HG02852 (cell line): ENCODE measurements around the gene STRIP1.

Experiments
- ATAC-seq: cut with Tn5 transposase; IDR thresholded peaks from one replicate; pipeline ENCODE4 v1.9.1; 2021; ENCODE audit warnings: mild to moderate bottlenecking, moderate library complexity; ENCODE audit not compliant: unreplicated experiment

STRIP1 gene

GRCh38 chr1:110049801-110050601, 15.6 kb downstream of the STRIP1 start:
- ATAC-seq = no peak

DNA sequence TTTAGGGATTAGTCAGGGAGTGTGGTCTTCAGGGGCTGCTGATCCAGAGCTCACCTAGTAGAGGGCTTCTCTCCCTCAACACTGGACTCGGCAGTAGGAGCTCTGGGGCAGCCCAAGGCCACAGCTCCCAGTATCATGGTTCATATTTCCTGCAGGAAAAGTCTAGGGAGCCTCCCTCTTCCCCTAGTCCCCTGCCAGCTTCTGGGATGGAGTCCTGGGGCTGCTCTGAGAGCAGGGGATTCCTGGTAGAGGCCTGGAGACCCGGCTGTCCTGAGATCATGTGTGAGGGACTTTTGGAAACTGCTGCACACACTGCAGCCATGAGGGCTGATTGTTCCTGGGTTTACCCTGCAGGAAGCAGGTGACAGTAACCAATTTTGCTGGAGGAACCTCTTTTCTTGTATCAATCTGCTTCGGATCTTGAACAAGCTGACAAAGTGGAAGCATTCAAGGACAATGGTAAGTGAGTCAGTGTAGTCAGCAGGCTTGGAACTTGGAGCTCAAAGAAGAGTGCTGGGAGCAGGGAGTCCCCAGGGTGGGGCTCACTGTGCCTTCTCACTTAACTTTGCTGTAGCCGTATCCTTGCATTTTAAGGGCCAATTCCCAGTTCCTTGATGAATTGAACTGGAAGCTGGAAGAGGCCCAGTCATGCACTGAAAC, 16.3 kb downstream of the STRIP1 start:
- ATAC-seq = no peak

- ATAC-seq = no peak
Observed at GRCh38 chr1:110051262-110051648, 16.8 kb downstream of the STRIP1 start.

GRCh38 chr1:110053552-110054428, 19.4 kb downstream of the STRIP1 start:
- no peak for ATAC-seq

- ATAC-seq = no peak
Observed at GRCh38 chr1:110055493-110056284, 21.3 kb downstream of the STRIP1 start.

DNA sequence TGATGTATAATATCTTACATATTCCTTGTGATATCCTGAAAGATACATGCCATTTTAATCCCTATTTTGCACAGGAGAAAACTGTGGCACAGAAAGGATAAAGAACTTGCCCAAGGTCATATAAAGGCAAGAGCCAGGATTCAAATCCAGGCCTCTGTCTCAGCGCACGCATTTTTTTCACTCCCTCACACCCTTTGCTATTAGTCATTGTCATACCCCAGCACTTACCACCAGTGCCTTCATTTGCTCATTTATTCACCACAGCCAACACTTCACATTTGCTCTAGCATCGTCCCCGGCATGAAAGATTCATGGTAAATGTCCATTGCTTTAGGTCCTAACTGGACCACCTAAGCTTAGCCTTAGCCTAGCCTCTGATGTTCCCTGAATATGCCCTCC, 21.9 kb downstream of the STRIP1 start:
- ATAC-seq = no peak

DNA sequence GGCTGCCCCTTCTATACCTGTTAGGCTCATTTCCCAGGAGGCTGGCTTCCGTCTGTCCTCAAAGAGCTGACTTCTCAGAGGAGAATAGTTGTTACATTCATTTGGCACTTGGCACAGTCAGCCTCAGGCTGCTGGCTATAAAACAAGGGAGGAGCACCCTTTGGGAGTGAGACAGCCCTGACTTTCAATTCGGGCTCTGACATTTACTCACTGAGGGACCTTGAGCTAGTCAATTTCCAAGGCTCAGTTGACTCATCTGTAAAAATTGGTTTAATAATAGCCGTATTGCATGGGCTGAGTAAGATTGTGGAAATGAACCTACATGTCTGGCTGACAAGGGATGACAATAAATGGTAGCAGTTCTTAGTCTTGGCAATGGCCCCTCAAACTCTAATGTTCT, 22.4 kb downstream of the STRIP1 start:
- no peak for ATAC-seq

DNA sequence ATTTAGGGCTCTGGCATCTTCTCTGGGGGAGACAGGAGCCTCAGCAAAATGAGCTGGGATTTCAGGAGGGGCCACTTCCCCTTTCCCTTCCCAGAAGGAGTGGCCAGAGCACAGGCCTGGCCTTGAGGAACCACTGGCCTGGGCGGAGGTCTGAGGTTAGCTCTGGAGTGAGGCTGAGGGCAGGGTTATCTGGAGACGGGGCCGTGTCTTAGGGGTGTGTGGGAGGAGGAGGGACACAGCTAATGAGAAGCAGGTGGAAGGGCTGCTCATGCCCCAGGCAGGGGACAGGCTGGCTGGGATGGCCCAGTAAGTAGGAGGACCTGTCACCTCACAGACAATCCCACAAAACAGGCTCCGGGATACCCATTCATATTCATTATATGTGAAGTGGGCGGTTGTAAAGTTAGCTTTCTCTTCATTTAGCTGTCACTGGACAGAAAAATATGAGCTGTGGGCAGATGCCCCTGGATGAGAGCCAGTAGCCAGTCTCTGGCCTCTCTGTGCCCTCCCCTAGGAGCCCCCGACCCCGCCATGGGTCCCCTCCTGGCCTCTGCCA, 23.6 kb downstream of the STRIP1 start:
- ATAC-seq = no peak

- no peak for ATAC-seq
Observed at GRCh38 chr1:110058591-110058990, 24.2 kb downstream of the STRIP1 start.

DNA sequence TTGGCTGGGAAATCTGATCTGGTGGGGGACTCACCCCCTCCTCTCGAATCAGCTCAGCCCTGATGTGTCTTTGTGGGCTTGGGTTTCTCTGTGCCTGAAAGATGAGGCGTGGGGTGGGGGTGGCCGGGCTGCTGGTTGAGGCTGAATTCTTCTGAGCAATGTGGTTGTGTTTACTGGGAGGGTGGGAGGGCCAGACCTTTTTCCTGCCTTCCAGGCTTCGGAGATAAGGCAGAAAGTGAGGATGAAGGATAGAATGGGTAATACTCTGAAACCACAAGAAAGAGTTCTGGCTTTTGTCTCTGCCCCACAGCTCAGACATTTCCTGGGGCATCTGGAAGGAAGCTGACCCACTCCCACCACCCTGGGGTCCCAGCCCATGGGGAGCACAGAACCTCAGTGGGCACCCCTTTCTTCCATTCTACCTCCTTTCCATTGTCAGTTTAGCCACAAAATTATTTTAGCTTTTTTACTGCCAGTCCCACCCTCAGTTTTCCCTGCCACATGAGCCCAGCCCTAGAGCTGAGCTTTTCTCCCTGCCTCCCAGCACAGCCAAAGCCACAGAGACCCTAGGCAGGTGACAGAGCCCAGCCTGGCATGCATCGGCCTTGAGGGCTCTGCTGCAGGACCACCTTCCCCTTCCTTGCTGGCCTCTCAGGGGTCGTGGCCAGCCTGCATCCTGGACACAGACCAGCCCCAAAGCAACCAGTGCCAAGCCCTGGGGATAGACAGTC, 24.9 kb downstream of the STRIP1 start:
- ATAC-seq = no peak

GRCh38 chr1:110060034-110060661, 25.7 kb downstream of the STRIP1 start:
- no peak for ATAC-seq

DNA sequence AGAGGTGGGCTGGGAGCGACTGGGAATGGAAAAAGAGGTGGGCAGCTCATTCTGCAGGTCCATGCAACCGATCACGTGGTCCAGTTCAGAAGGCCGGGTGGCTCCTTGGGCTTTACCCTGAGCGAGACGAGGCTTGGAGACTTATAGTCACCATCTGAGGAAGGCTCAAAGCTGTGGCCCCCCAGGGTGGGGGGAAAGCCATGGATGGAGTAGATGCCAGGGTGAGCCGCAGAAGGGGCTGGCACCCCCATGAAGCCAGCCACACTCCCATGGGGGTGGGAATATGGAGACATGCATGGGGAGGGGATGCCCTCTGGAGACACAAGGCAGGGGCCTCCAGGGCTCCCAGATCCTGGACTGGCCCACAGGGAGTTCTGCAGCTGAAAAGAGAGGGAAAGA, 26.2 kb downstream of the STRIP1 start:
- no peak for ATAC-seq

DNA sequence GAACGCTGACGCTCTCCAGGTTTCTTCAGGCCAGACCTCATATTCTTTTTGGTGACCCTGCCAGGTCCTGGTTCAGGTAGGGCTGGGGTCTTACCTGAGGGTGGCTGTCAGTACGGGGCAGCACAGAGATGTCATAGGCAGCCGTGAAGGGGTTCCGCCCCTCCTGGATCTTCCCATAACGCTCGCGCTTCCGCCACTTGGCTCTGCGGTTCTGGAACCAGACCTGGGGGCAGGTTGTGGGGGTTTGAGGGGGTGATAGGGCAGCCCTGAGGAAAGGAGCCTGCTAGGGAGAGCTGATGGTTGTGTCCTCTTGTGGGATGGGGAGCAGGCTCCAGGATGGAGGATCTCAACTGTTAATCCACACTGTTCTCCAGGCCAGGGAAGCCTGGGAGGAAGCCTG, 26.9 kb downstream of the STRIP1 start:
- no peak for ATAC-seq

- no peak for ATAC-seq
Observed at GRCh38 chr1:110062612-110063011, 28.2 kb downstream of the STRIP1 start.

GRCh38 chr1:110063781-110064180, 29.4 kb downstream of the STRIP1 start:
- no peak for ATAC-seq

DNA sequence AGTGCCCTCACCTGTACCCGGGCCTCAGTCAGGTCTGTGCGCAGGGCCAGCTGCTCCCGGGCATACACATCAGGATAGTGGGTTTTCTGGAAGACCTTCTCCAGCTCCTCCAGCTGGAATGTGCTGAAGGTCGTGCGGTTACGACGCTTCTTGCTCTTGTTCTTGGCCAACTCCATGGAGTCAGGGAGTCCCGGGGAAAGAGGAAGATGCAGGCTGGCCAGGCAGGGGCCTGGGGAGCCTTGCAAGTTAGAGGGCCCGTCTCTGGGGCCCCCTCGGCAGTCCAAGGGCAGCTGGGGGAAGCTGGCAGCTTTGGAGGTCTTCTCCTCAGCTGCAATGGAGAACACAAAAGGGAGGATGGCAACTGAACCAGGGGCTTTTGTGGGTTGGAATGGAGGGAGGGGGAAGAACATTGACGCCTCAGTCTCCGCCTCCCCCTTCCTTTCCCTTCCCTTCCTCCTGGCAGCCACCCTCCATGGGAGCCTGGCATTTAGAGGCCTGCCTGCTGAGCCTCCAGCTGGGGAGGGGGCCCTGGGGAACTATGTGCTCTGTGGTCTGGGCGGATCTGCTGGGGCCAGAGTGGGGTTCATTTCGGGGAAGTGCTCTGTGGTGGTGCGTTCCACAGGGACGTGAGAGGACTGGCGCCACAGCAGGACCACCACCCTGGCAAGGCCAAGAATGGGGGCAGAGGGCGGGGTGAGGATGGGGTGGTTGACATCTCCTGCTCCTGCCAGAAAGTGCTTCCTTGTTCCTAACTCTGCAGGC, 30.3 kb downstream of the STRIP1 start:
- no peak for ATAC-seq

GRCh38 chr1:110065841-110066240, 31.4 kb downstream of the STRIP1 start:
- no peak for ATAC-seq

DNA sequence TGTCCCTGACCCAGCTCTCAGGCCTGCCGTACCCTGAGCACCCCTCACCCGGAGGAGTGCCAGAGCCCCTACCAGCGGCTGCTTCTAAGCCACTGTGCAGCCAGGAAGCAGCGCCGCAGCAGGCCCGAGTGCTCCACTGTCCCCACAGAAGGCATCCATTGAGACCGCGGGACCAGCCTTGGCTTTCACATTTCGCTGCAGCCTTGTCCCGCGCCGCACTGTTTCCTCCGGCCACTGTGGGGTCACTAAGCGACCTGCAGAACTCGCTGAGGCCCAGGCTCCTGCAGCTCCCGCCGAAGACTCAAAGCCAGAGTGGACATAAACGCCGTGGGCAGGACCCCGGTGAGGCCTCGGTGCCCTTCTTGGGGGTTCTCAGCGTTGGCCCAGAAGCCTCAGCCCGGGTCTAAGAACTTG, 33.1 kb downstream of the STRIP1 start:
- ATAC-seq = no peak
